ENCODE results near the gene AKNA. TPM values are rescaled to one million over a fixed set of nuclear protein-coding genes. Genes with fewer than 3 reads are reported as not detected.

The AKNA gene
- total RNA-seq, 1 experiment from 2014 or later = 20.6 TPM

GRCh38 chr9:114291886-114292590 is 95.7 kb downstream of the AKNA start:
- Histone ChIP-seq H3K9me2 (ENCODE audit: insufficient read depth) (no peaks in the 10 kb centered on the region), H4K20me1 (ENCODE audit: insufficient read depth) (no peaks in the 10 kb centered on the region), H3K9me3 (ENCODE audit: control insufficient read depth in 1 of 2, insufficient read depth in 1 of 2, low read depth in 1 of 2, low read length in 2 of 2) (no peaks in the 10 kb centered on the region), H3K79me2 (ENCODE audit: insufficient read depth, low read length) (no peaks in the 10 kb centered on the region), H3K27me3 (ENCODE audit: insufficient read depth, low read length) (no peaks in the 10 kb centered on the region), H3K4me1 (ENCODE audit: control insufficient read depth in 1 of 2, insufficient read depth in 2 of 2, low read length in 2 of 2) (no peaks in the 10 kb centered on the region), H3K27ac (ENCODE audit: low read depth, low read length) (no peak overlapping the region), H3K4me2 (ENCODE audit: low read length) (no peak overlapping the region), H3K9ac (ENCODE audit: low read length) (no peak overlapping the region), H2AFZ (ENCODE audit: low read depth, low read length, poor library complexity, severe bottlenecking) (no peak overlapping the region), H3K36me3 (ENCODE audit: control insufficient read depth in 1 of 2, insufficient read depth in 2 of 2, low read length in 2 of 2) (peaks cover 0 to 8% of the 10 kb centered on the region in 2 experiments; a peak in 1 of 4 replicates), H3K4me3 (replicated peaks in 1 of 2; ENCODE audit: low read depth in 1 of 2, low read length in 2 of 2) (no peak overlapping the region)
- DNase-seq (ENCODE audit: low read depth, low spot score) (no peak), ATAC-seq (no peak)
- BruUV-seq (replicated peaks) = no TSS peak
- intact Hi-C loops (cut with micrococcal nuclease) = loop anchor here (1.0 to 5.0 kb wide), 4 partner anchors 137 to 555 kb away; partner anchors contain the start of gene COL27A1
- ChIA-PET RAD21 (ENCODE audit: low non-redundant PET in 1 of 2, low total read pairs in 2 of 2, uncharacterized antibody in 2 of 2, unreplicated experiment in 2 of 2) (interaction anchor here (0.8 to 2.5 kb wide), 5 partner anchors 53 to 209 kb away, joined by 3 to 19 read pairs (median 16); no protein-coding TSS in a partner anchor), POLR2A (no interaction called here), CTCF (interaction anchor here (1.4 to 5.4 kb wide), 4 partner anchors 8 to 210 kb away, joined by 4 to 120 read pairs (median 29); partner anchors contain the start of gene COL27A1)
- TF ChIP-seq ZFX (IDR thresholded peaks at IDR 0.05) (no peak), SP1 (IDR thresholded peaks at IDR 0.05; ENCODE audit: low read depth) (no peak), MAX (IDR thresholded peaks at IDR 0.05) (no peak), POLR2A (IDR thresholded peaks at IDR 0.05; ENCODE audit: borderline replicate concordance, extremely low read depth, insufficient read depth, insufficient read length) (no peak), EZH2phosphoT487 (IDR thresholded peaks at IDR 0.05; ENCODE audit: borderline replicate concordance) (no peak), FOSL1 (IDR thresholded peaks at IDR 0.05; ENCODE audit: low read depth) (no peak), CBX3 (IDR thresholded peaks at IDR 0.05; ENCODE audit: low read depth) (no peak), CEBPB (IDR thresholded peaks at IDR 0.05; ENCODE audit: low read depth) (no peak), JUND (IDR thresholded peaks at IDR 0.05) (no peak), ELF1 (IDR thresholded peaks at IDR 0.05; ENCODE audit: borderline replicate concordance, low read depth) (no peak), RAD21 (IDR thresholded peaks at IDR 0.05; ENCODE audit: low read depth) (no peak), ATF3 (IDR thresholded peaks at IDR 0.05) (no peak), EZH2 (IDR thresholded peaks at IDR 0.05) (no peak), CTCF (IDR thresholded peaks at IDR 0.05 in 2 of 3, conservative IDR thresholded peaks at IDR 0.05 in 1 of 3; ENCODE audit: borderline replicate concordance in 1 of 3, insufficient read depth in 1 of 3, low read depth in 2 of 3, low read length in 2 of 3) (no peak), REST (IDR thresholded peaks at IDR 0.05; ENCODE audit: low read depth) (no peak)
